ENCODE measurements around the gene USP13. TPM values are rescaled to one million over a fixed set of nuclear protein-coding genes. Genes with fewer than 3 reads are reported as not detected.

USP13 gene
- total RNA-seq, 1 donor from 2014 or later = 15.4 TPM

GRCh38 chr3:179608931-179609720 lies 43.7 kb upstream of the USP13 start:
- Histone ChIP-seq H3K4me3 (no peak overlapping the region), H3K9me3 (no peaks in the 10 kb centered on the region), H3K4me1 (peaks cover 10% of the 10 kb centered on the region), H3K36me3 (peaks cover 26% of the 10 kb centered on the region), H3K27me3 (no peaks in the 10 kb centered on the region), H3K27ac (no peak overlapping the region)
- DNase-seq (no peak), ATAC-seq (no peak)
- intact Hi-C loops (cut with DNase I) = no loop called here
- no peak for TF ChIP-seq CTCF (IDR thresholded peaks at IDR 0.05)

DNA sequence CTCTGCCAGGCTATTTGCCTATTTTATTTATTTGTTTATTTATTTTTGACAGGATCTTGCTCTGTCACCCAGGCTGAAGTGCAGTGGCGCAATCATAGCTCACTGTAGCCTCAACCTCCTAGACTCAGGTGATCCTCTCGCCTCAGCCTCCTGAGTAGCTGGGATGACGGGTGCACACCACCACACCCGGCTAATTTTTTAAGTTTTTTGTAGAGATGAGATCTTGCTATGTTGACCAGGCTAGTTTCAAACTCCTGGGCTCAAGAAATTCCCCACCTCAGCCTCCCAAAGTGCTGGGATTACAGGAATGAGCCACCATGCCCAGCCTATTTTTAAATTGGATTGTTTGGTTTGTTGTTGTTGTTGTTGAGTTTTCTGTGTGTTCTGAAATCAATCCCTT lies 42.8 kb upstream of the USP13 start:
- ATAC-seq (no peak), DNase-seq (no peak)
- no peaks in the 10 kb centered on the region for H3K9me3 ChIP-seq
- no peak overlapping the region for H3K4me3 ChIP-seq
- intact Hi-C loops (cut with DNase I) = no loop called here
- no peak for TF ChIP-seq CTCF (IDR thresholded peaks at IDR 0.05)
- peaks cover 10% of the 10 kb centered on the region for H3K4me1 ChIP-seq
- H3K36me3 ChIP-seq = peaks cover 26% of the 10 kb centered on the region
- no peak overlapping the region for H3K27ac ChIP-seq
- no peaks in the 10 kb centered on the region for H3K27me3 ChIP-seq

GRCh38 chr3:179613807-179614206 lies 39.0 kb upstream of the USP13 start:
- no peak for ATAC-seq
- H3K4me1 ChIP-seq = no peaks in the 10 kb centered on the region
- TF ChIP-seq CTCF (IDR thresholded peaks at IDR 0.05) = no peak
- no peak for DNase-seq
- peaks cover 38% of the 10 kb centered on the region for H3K36me3 ChIP-seq
- no peaks in the 10 kb centered on the region for H3K27me3 ChIP-seq
- H3K4me3 ChIP-seq = no peak overlapping the region
- no peaks in the 10 kb centered on the region for H3K9me3 ChIP-seq
- intact Hi-C loops (cut with DNase I) = no loop called here
- H3K27ac ChIP-seq = no peak overlapping the region

DNA sequence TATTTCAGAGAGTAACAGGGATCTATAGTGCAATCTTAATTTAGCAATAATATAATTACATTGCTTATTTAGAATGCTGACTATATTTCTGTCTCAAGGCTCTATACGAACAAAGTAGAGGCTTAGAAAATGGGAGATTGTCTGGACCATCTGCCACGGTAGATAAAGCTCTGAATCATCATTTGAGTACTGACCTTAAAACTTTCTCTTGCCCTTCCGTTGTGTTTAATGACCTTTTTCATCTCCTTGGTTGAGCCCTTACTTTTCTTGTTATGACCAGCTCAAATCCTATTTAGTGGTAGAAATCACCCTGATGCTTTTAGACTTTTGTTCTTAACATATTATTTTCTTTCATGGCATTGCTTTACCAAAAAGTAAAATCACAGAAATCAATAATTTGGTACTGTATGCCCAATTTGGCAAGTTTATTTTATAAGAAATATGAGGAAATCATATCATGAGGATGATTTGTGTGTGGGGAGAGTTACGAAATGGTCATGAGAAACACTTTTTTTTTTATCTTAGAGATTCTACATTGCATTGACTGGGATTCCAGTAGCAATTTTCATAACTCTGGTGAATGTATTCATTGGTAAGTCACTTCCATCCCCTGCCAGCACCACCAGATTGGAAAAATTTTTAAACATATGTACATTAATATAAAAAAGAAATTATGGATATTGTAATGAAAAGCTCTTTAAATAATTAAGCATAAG lies 37.2 kb upstream of the USP13 start:
- Histone ChIP-seq H3K4me1 (no peaks in the 10 kb centered on the region), H3K27me3 (no peaks in the 10 kb centered on the region), H3K36me3 (peaks cover 36% of the 10 kb centered on the region), H3K9me3 (no peaks in the 10 kb centered on the region), H3K4me3 (no peak overlapping the region), H3K27ac (no peak overlapping the region)
- ATAC-seq (no peak), DNase-seq (no peak)
- no peak for TF ChIP-seq CTCF (IDR thresholded peaks at IDR 0.05)
- intact Hi-C loops (cut with DNase I) = no loop called here

DNA sequence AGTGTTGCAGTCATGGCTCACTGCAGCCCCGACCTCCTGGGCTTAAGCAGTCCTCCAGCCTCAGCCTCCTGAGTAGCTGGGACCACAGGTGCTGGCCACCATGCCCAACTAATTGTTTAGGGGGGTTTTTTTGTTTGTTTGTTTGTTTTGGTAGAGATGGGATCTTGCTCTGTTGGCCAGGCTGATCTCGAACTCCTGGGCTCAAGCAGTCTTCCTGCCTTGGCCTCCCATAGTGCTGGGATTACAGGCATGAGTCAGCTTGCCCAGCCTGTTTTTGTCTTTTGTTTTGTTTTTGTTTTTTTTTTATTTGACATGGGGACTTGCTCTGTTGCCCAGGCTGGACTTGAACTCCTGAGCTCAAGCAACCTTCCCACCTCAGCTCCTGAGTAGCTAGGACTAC lies 30.8 kb upstream of the USP13 start:
- no peak for TF ChIP-seq CTCF (IDR thresholded peaks at IDR 0.05)
- H3K36me3 ChIP-seq = peaks cover 70% of the 10 kb centered on the region

More for the DNA sequence above, 30.8 kb upstream of the USP13 start:
- Histone ChIP-seq H3K4me3 (no peak overlapping the region), H3K9me3 (no peaks in the 10 kb centered on the region), H3K27me3 (no peaks in the 10 kb centered on the region), H3K27ac (no peak overlapping the region), H3K4me1 (no peaks in the 10 kb centered on the region)
- no peak for ATAC-seq
- no peak for DNase-seq
- intact Hi-C loops (cut with DNase I) = no loop called here

Measured in upper lobe of right lung (tissue), 1 donor.